Activated T-helper 2 cell treated with anti-CD3 and anti-CD28 coated beads, Interferon-gamma antibody, Interleukin-2, Interleukin-4, amounts not matched to agents 10 μg/mL and 5 μg/mL and 100 μg/mL, durations not matched to agents 14 hours and 24 hours and 36 hours (primary cell): ENCODE results near the gene ROBO1. TPM values are rescaled to one million over a fixed set of nuclear protein-coding genes. Genes with fewer than 3 reads are reported as not detected.

Source experiments
- DNase-seq: peaks from one replicate; pipeline ENCODE4 v3.0.0; 2021; ENCODE audit warnings: low spot score
- H3K27ac Mint-ChIP-seq: one replicate; pipeline ENCODE4 v1.8.0; 2021; ENCODE audit warnings: mixed read lengths
- H3K27me3 Mint-ChIP-seq: one replicate; pipeline ENCODE4 v1.8.0; 2021; ENCODE audit warnings: low read depth, mixed read lengths
- H3K36me3 Mint-ChIP-seq: one replicate; pipeline ENCODE4 v1.8.0; 2021; ENCODE audit warnings: low read depth, mixed read lengths
- H3K4me1 Mint-ChIP-seq: one replicate; pipeline ENCODE4 v1.8.0; 2021; ENCODE audit warnings: low read depth, mixed read lengths
- H3K4me3 Mint-ChIP-seq: one replicate; pipeline ENCODE4 v1.8.0; 2021; ENCODE audit warnings: low read depth, mild to moderate bottlenecking, moderate library complexity, mixed read lengths
- H3K9me3 Mint-ChIP-seq: one replicate; pipeline ENCODE4 v1.8.0; 2021; ENCODE audit warnings: mixed read lengths
- intact Hi-C: fragments of 100-400 bp; cut with micrococcal nuclease; formaldehyde crosslinking; loops from one replicate; pipeline ENCODE4 v1.15.1; 2023
- total RNA-seq: library from RNA; stranded (reverse); gene quantifications from 2 replicates; pipeline ENCODE4 v1.2.3, GENCODE V29; 2022

ROBO1 gene
- total RNA-seq, 1 donor from 2014 or later, result not detected

- intact Hi-C loops, result no loop called here
- H3K9me3 Mint-ChIP-seq, result peaks cover 25% of the 10 kb centered on the region
- no peaks in the 10 kb centered on the region for H3K36me3 Mint-ChIP-seq
- DNase-seq, result no peak
- H3K27ac Mint-ChIP-seq, result no peak overlapping the region
- H3K27me3 Mint-ChIP-seq, result no peaks in the 10 kb centered on the region
- H3K4me1 Mint-ChIP-seq, result no peaks in the 10 kb centered on the region
- no peak overlapping the region for H3K4me3 Mint-ChIP-seq
Observed at GRCh38 chr3:79657076-79657475, 110.7 kb downstream of the ROBO1 start.

GRCh38 chr3:79654019-79654418, 113.8 kb downstream of the ROBO1 start:
- Mint-ChIP-seq H3K36me3 (no peaks in the 10 kb centered on the region), H3K9me3 (peaks cover 12% of the 10 kb centered on the region), H3K27ac (no peak overlapping the region), H3K4me3 (no peak overlapping the region), H3K4me1 (no peaks in the 10 kb centered on the region), H3K27me3 (no peaks in the 10 kb centered on the region)
- DNase-seq, result no peak
- intact Hi-C loops, result no loop called here

GRCh38 chr3:79653266-79653830, 114.5 kb downstream of the ROBO1 start:
- Mint-ChIP-seq H3K4me3 (no peak overlapping the region), H3K4me1 (no peaks in the 10 kb centered on the region), H3K27me3 (no peaks in the 10 kb centered on the region), H3K27ac (no peak overlapping the region), H3K9me3 (peaks cover 12% of the 10 kb centered on the region), H3K36me3 (no peaks in the 10 kb centered on the region)
- no peak for DNase-seq
- intact Hi-C loops, result no loop called here

- Mint-ChIP-seq H3K4me3 (no peak overlapping the region), H3K27ac (no peak overlapping the region), H3K4me1 (no peaks in the 10 kb centered on the region), H3K36me3 (no peaks in the 10 kb centered on the region), H3K9me3 (peaks cover 14% of the 10 kb centered on the region), H3K27me3 (no peaks in the 10 kb centered on the region)
- intact Hi-C loops, result no loop called here
- DNase-seq, result no peak
Observed at GRCh38 chr3:79651536-79652065, 116.2 kb downstream of the ROBO1 start.

- Mint-ChIP-seq H3K27me3 (no peaks in the 10 kb centered on the region), H3K4me1 (no peaks in the 10 kb centered on the region), H3K4me3 (no peak overlapping the region), H3K36me3 (no peaks in the 10 kb centered on the region), H3K9me3 (peaks cover 27% of the 10 kb centered on the region), H3K27ac (no peak overlapping the region)
- intact Hi-C loops, result no loop called here
- DNase-seq, result no peak
Observed at GRCh38 chr3:79639855-79640254, 127.9 kb downstream of the ROBO1 start.

GRCh38 chr3:79636372-79636771, 131.4 kb downstream of the ROBO1 start:
- no peaks in the 10 kb centered on the region for H3K27me3 Mint-ChIP-seq
- intact Hi-C loops, result no loop called here
- no peak overlapping the region for H3K4me3 Mint-ChIP-seq
- H3K4me1 Mint-ChIP-seq, result no peaks in the 10 kb centered on the region
- H3K9me3 Mint-ChIP-seq, result peaks cover 24% of the 10 kb centered on the region
- no peak for DNase-seq
- H3K27ac Mint-ChIP-seq, result no peak overlapping the region
- H3K36me3 Mint-ChIP-seq, result no peaks in the 10 kb centered on the region

- H3K9me3 Mint-ChIP-seq, result peaks cover 39% of the 10 kb centered on the region
- no peak overlapping the region for H3K27ac Mint-ChIP-seq
- no peaks in the 10 kb centered on the region for H3K4me1 Mint-ChIP-seq
- no peak overlapping the region for H3K4me3 Mint-ChIP-seq
- DNase-seq, result no peak
- intact Hi-C loops, result no loop called here
- no peaks in the 10 kb centered on the region for H3K27me3 Mint-ChIP-seq
- no peaks in the 10 kb centered on the region for H3K36me3 Mint-ChIP-seq
Observed at GRCh38 chr3:79632842-79633241, 135.0 kb downstream of the ROBO1 start.

GRCh38 chr3:79618883-79619282, 148.9 kb downstream of the ROBO1 start:
- H3K27ac Mint-ChIP-seq, result no peak overlapping the region
- DNase-seq, result no peak
- no peaks in the 10 kb centered on the region for H3K27me3 Mint-ChIP-seq
- H3K9me3 Mint-ChIP-seq, result peaks cover 67% of the 10 kb centered on the region
- no peak overlapping the region for H3K4me3 Mint-ChIP-seq
- no peaks in the 10 kb centered on the region for H3K36me3 Mint-ChIP-seq
- intact Hi-C loops, result no loop called here
- no peaks in the 10 kb centered on the region for H3K4me1 Mint-ChIP-seq

- H3K27me3 Mint-ChIP-seq, result no peaks in the 10 kb centered on the region
- H3K4me1 Mint-ChIP-seq, result no peaks in the 10 kb centered on the region
- no peak overlapping the region for H3K4me3 Mint-ChIP-seq
- no peak for DNase-seq
- intact Hi-C loops, result no loop called here
- H3K9me3 Mint-ChIP-seq, result peaks cover 45% of the 10 kb centered on the region
- H3K36me3 Mint-ChIP-seq, result no peaks in the 10 kb centered on the region
- no peak overlapping the region for H3K27ac Mint-ChIP-seq
Observed at GRCh38 chr3:79606414-79606813, 161.4 kb downstream of the ROBO1 start.

- DNase-seq, result no peak
- Mint-ChIP-seq H3K27ac (no peak overlapping the region), H3K4me1 (no peaks in the 10 kb centered on the region), H3K9me3 (peaks cover 46% of the 10 kb centered on the region), H3K36me3 (no peaks in the 10 kb centered on the region), H3K27me3 (no peaks in the 10 kb centered on the region), H3K4me3 (no peak overlapping the region)
- intact Hi-C loops, result no loop called here
Observed at GRCh38 chr3:79604681-79605080, 163.1 kb downstream of the ROBO1 start.

- DNase-seq, result no peak
- intact Hi-C loops, result no loop called here
- Mint-ChIP-seq H3K36me3 (no peaks in the 10 kb centered on the region), H3K4me1 (no peaks in the 10 kb centered on the region), H3K4me3 (no peak overlapping the region), H3K27ac (no peak overlapping the region), H3K27me3 (no peaks in the 10 kb centered on the region), H3K9me3 (peaks cover 33% of the 10 kb centered on the region)
Observed at GRCh38 chr3:79602385-79602784, 165.4 kb downstream of the ROBO1 start.

- no peak overlapping the region for H3K4me3 Mint-ChIP-seq
- no peaks in the 10 kb centered on the region for H3K36me3 Mint-ChIP-seq
- no peak overlapping the region for H3K27ac Mint-ChIP-seq
- H3K9me3 Mint-ChIP-seq, result peaks cover 26% of the 10 kb centered on the region
- no peak for DNase-seq
- intact Hi-C loops, result no loop called here
- no peaks in the 10 kb centered on the region for H3K4me1 Mint-ChIP-seq
- H3K27me3 Mint-ChIP-seq, result no peaks in the 10 kb centered on the region
Observed at GRCh38 chr3:79598594-79598993, 169.2 kb downstream of the ROBO1 start.

GRCh38 chr3:79597709-79598108, 170.1 kb downstream of the ROBO1 start:
- Mint-ChIP-seq H3K4me3 (no peak overlapping the region), H3K27me3 (no peaks in the 10 kb centered on the region), H3K4me1 (no peaks in the 10 kb centered on the region), H3K27ac (no peak overlapping the region), H3K36me3 (no peaks in the 10 kb centered on the region), H3K9me3 (peaks cover 18% of the 10 kb centered on the region)
- DNase-seq, result no peak
- intact Hi-C loops, result no loop called here

- Mint-ChIP-seq H3K9me3 (peaks cover 12% of the 10 kb centered on the region), H3K4me3 (no peak overlapping the region), H3K27me3 (no peaks in the 10 kb centered on the region), H3K27ac (no peak overlapping the region), H3K4me1 (no peaks in the 10 kb centered on the region), H3K36me3 (no peaks in the 10 kb centered on the region)
- intact Hi-C loops, result no loop called here
- no peak for DNase-seq
Observed at GRCh38 chr3:79587150-79587549, 180.6 kb downstream of the ROBO1 start.
